Measurements from ENCODE around the gene H2AZ2.
A peak's percentile ranks its signal among the peaks of the same experiment; 100 is the strongest.

H2AZ2 gene

DNA sequence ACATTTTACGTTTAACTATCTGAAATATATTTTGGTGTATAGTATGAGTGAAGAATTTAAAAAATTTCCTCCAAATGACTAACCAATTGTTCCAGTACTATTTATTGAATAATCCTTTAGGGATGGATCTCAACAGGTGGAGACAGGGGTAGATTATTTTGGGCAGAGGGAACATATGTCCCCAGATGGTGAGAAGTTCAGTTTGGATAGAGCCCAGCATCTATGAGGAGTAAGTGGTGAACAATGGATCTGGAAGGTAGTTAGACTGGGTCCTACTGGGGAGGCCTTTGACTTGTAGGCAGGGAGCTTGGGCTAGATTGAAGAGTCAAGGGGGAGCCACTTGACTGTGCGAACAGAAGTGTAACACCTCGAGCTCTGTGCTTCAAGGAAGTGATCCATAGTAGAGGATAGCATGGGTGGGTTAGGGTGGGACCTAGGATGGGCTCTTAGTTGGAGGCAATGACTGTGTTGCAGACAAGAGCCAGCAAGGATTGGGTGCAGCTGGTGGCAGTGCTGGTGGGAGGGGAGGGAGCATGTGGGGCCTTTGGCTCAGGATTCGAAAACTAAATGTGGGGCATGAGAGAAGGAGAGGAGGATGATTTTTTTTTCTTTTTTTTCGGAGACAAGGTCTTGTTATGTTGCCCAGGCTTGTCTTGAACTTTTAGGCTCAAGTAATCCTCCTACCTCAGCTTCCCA lies 41.3 kb upstream of the H2AZ2 start:
- no peak for DNase-seq (ENCODE audit: low read depth)
- H3K4me3 ChIP-seq (ENCODE audit: low read length), result no peak overlapping the region
- no peak for TF ChIP-seq CTCF (conservative IDR thresholded peaks at IDR 0.05; ENCODE audit: low read length)

GRCh38 chr7:44887293-44887692 lies 39.4 kb upstream of the H2AZ2 start:
- no peak overlapping the region for H3K4me3 ChIP-seq (ENCODE audit: low read length)
- DNase-seq (ENCODE audit: low read depth), result no peak
- TF ChIP-seq CTCF (conservative IDR thresholded peaks at IDR 0.05; ENCODE audit: low read length), result no peak

DNA sequence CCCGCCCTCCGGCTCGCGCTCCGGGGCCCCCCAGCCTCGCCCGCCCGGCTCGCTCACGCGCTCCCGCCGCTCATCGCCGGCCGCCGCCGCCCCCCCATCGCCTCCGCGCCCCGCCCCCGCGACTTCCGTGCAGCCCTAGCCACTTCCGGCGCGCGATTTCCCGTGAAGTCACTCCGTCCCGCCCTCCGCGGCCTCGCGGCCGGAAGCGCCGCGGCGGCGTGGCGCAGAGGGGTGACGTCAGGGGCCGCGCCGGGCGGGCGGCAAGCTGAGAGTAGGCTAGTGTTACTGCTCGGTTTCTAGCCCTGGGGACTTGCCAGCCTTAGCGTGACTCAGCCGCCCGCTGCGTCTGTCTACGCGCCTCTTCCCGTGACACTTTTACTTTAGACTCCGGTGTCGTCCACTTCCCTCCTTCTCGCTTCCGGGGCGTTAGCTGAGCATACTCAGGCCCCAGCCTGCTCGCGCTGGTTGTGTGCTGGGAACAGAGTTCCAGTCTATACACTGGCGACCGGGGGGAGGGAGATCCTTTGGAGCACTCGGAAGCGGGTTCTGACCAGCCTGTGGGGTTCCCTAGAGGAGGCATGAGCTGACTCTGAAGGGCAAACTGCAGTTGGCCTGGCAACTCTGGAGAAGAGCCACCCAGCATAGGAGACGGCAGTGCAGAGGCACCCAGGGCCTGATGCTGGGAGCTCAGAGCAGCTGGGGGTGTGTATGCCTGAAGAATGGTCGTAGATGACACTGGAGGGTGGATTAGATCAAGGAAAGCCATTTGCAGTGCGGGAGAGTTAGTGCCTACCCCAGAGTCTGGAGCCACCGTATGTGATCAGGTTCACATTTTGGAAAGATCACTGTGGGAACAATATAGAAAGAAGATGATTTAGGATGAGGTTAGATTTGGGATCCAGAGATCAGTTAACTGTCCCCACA lies 37.8 kb upstream of the H2AZ2 start, which contains the start of gene PURB:
Gene PURB (minus strand): TSS at position 137 of the 924 bp plus-strand sequence. CDS start 182 bp downstream, outside the sequence.
- no peak for TF ChIP-seq CTCF (conservative IDR thresholded peaks at IDR 0.05; ENCODE audit: low read length)
- peak; percentile 97 for DNase-seq (ENCODE audit: low read depth)
- H3K4me3 ChIP-seq (ENCODE audit: low read length), result peak within 1 kb of the TSS; percentile 93

- H3K4me3 ChIP-seq (ENCODE audit: low read length), result peak overlapping the region; percentile 83
- peak; percentile 71 for DNase-seq (ENCODE audit: low read depth)
- no peak for TF ChIP-seq CTCF (conservative IDR thresholded peaks at IDR 0.05; ENCODE audit: low read length)
Measured at GRCh38 chr7:44884621-44885393, 36.9 kb upstream of the H2AZ2 start.

DNA sequence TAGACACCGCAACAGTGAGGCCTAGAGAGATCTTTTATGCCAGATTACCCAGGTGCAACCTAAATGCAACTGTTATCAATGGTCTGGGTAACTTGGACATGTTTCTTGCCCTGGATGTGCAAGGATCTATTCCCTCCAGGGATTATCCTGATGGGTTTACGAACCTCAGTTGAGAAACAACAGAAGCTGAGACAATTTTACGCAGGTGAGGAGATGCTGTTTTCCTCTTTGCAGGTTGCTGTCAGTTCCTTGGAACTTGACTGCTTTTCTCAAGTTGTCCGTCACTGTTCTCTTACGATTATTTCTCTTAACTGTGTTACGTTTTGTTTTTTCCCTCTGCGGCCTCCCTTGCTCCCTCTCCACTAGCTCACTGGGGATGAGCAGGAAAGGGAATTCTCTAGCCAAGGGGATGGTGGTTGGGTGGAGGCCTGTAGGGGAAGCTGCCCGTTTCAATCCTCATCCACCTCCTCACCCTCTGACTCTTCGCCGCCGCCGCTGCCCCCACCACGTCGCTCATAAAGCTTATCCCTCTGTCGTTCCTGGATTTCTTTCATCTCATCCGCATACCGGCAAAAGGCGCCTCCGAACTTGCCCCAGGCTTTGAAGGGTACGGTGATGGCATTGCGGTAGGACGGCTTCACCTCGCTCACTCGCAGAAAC lies 36.2 kb upstream of the H2AZ2 start:
- TF ChIP-seq CTCF (conservative IDR thresholded peaks at IDR 0.05; ENCODE audit: low read length), result no peak
- peak overlapping the region; percentile 83 for H3K4me3 ChIP-seq (ENCODE audit: low read length)
- DNase-seq (ENCODE audit: low read depth), result peak; percentile 3

- no peak for TF ChIP-seq CTCF (conservative IDR thresholded peaks at IDR 0.05; ENCODE audit: low read length)
- peak; percentile 9 for DNase-seq (ENCODE audit: low read depth)
Measured at GRCh38 chr7:44882899-44883298, 35.0 kb upstream of the H2AZ2 start.

More at GRCh38 chr7:44882899-44883298, 35.0 kb upstream of the H2AZ2 start:
- H3K4me3 ChIP-seq (ENCODE audit: low read length), result peak overlapping the region; percentile 83

All from AG10803 (cell line).